Dermis microvascular lymphatic vessel endothelial cell (primary cell): ENCODE data around the gene RAB5A. TPM values are rescaled to one million over a fixed set of nuclear protein-coding genes. Genes with fewer than 3 reads are reported as not detected.
"Not testable (repeated sequence)": the region's sequence is repeated elsewhere in the genome, so short reads cannot be mapped to it uniquely, and the experiment has no call there.

Experiments
- DNase-seq, 2 donors: peaks; one replicate each; pipeline versions ENCODE4 v3.0.0 to v3.0.0-alpha.2; 2010; ENCODE audit warnings: low read depth in 2 of 2
- total RNA-seq: library from RNA; depleted of rRNA; stranded (reverse); fragments of >200 nt; gene quantifications from 2 replicates; pipeline ENCODE4 v1.2.1, GENCODE V29; 2014

The RAB5A gene
- total RNA-seq, 1 donor from 2014 or later = 62.4 TPM

DNA sequence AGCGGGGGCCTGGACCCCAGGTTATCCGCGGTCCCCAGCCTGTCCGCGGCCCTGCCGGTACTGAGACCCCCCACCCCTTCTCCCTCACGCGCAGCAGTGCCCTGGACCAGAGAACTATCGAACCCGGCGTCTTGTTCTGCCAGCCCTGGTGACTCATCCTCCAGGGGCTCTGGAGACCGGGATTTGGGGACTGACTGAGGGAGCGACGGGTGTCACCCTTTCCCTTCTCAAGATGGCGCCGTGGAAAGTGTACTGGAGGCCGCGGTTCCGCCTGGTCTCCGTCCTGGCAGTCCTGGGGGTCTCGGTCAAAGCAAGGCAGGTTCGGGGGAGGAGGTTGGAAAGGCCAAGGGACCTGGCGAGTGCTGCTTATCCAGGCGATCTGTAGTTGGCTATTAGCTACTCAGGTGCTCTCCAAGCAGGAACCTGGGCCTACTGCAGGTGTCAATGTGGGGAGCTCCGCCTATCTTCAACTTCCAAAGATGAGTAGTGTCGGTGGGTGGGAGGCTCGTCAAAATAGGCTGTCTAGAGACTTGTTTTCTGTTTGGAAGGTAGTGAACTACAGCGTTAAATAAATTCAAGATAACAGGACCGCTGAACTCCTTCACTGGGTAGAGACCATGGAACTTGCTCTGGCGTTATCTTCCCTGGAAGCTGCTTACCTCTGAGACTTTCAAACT lies 790 bp downstream of the RAB5A start:
- DNase-seq = peak; percentile 21 to 51

DNA sequence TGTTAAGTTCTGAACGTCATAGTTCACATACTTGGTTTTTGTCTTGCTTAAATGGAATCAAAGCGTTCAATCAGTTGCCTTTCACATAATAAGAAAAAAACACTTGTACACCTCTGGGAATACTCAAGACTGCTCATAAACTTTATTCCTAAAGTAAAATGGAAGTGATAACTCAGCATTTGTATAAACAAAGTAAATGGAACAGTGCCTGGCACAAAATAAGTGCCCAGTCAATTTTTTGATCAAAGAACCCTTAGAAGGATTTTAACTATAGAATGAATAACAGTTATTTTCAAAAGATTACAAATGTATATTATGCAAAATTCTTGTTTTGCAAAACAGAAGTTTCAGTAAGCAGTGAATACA lies 1.3 kb downstream of the RAB5A start:
- DNase-seq = no peak

DNA sequence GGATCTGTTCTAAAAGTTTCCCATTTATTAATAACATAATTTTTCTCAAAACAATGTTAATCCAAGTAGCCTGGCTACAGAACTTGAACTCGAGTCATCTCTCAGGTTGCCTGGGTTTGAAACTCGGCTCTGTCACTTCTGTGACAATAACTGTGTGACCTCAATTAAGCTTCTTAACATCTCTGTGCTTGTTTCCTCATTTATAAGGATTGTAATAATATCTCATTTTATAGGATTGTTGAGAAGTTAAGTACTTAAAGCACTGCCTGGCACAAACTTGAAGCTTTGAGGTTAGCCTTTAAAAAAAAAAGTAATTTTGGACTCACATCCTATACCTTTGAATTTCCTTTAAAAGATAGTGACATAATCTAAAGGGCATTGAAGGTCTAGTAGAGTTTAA lies 3.4 kb downstream of the RAB5A start:
- no peak for DNase-seq

DNA sequence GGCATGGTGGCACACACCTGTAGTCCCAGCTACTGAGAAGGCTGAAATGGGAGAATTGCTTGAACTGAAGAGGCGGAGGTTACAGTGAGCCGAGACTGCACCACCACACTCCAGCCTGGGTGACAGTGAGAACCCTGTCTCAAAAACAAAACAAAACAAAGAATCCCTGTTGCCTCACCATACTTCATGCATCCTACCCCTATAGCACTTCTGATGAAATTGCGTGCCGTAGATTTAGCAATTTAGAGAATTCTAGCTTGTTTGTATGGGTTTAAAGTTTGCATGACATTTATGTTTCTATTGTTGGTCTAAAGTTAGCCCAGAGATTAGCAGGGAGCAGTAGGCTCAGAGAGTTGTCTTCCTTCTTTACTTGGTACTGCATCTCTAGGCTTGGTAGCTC lies 7.8 kb downstream of the RAB5A start:
- no peak for DNase-seq

DNA sequence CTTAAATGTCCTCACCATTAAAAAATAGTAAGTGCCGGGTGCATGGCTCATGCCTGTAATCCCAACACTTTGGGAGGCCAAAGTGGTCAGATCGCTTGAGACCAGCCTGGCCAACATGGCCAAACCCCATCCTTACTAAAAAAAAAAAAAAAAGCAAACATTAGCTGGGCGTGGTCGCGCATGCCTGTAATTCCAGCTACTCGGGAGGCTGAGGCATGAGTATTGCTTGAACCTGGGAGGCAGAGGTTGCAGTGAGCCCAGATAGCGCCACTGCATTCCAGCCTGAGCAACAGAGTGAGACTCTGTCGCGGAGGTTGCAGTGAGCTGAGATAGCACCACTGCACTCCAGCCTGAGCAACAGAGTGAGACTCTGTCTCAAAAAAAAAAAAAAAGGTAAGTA lies 10.5 kb downstream of the RAB5A start:
- not testable (repeated sequence) for DNase-seq

DNA sequence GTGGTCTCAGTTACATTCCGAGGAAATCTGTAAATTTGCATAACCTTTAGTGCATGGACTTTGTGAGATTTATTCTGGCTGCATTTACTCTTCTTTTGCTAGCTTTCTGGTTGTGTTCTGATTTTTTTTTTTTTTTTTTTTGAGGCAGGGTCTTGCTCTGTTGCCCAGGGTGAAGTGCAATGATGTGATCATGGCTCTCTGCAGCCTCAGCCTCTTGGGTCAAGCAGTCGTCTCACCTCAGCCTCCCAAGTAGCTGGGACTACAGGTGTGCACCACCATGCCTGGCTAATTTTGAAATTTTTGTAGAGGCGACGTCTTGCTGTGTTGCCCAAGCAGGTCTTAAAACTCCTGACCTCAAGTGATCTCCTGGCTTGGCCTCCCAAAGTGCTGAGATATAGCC lies 12.6 kb downstream of the RAB5A start:
- no peak for DNase-seq

DNA sequence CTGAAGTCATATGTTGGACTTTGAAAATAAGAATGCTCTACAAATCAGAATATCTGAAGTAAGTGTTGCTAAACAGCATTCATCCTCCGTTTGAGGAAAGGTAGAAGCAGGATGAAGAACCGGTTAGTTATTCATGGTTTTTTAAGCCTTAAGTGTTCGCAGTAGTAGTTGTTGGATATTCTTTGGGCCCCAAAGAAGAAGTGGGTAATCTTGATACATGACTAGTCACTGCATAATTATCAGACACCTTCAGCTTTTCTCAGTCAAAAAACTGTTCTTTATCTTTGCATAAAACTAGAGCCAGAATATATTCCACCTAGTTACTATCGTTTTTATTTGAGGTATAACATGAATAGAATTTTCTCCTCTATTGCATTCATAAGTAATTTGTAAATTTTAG lies 13.8 kb downstream of the RAB5A start:
- no peak for DNase-seq

DNA sequence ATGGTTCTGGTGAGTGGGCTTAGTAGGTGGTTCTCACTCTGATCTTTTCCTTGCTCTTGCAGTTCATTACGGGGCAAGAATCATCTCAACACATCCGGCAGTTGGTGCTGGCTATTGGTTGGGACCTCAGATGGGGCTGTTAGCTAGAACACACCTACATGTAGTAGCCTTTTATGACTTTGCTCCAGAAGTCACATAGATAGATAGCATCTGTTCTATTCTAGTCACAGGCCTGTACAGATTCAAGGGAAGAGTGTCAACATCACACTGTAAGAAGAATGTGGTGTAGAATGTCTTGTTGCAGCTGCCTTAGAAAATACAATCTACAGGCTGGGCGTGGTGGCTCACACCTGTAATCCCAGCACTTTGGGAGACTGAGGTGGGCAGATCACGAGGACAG lies 15.1 kb downstream of the RAB5A start:
- DNase-seq = no peak

DNA sequence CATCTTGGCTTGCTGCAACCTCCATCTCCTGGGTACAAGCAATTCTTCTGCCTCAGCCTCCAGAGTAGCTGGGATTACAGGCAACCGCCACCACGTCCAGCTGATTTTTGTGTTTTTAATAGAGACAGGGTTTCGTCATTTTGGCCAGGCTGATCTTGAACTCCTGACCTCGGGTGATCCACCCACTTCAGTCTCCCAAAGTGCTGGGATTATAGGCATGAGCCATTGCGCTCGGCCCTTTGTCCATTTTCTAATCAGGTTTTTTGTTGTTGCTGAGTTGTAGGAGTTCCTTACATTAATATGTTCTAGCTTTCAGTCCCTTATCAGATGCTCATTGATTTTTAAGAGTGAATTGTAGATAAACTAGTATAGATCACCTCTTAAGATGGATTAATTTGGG lies 20.3 kb downstream of the RAB5A start:
- DNase-seq = no peak

DNA sequence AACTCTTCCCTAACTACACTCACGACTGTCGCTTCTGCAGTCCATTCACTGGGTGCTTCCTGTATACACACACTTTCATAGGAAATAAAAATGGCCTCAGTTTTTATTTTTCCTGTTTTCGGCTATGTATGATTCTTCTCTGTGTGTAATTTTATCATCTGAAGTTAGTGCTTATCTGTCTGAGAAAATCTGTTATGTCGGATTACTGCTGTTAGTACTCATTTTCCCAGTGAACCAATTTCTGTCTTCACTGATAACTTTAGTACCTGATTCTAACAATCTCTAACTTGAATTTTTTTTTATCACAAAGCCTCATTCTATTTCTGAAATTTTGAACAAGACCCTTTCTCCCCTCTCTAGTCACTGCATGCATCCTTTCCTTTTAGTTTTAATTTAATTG lies 20.9 kb downstream of the RAB5A start:
- peak in 1 of 2 donors; percentile 15 for DNase-seq

DNA sequence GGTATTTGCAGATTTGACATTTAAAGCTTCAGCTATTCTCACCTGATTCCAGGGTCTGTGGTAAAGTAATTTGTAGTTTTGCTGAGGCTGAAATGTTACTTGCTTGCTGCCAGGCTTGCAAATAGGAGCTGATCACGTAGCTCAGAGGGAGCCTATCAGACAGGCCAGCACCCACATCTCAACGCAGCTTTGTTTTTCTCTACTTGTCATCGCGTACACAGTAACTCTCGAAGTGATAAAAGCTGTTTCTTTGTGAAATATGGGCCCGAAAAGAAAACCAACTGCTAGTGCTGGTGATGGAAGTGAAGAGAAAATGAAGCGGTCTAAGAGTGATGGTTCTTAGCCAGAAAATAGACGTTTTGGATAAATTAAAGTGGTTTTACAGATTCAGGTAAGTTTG lies 23.4 kb downstream of the RAB5A start:
- DNase-seq = no peak

DNA sequence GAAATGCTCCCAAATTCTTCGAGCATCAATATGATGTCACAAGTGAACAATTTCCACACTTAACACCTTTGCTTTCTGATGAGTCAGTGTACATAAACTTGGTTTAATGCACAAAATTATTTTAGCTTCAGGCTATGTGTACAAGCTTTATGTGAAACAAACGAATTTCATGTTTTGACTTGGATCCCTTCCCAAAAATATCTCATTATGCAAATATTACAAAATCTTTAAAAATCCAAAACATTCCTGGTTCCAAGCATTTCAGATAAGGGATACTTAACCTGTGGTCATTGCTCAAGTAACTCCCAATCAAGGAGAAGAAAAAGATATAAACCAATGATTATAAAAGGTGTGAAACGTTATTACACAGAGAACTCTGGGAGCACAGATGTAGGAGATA lies 25.2 kb downstream of the RAB5A start:
- no peak for DNase-seq

DNA sequence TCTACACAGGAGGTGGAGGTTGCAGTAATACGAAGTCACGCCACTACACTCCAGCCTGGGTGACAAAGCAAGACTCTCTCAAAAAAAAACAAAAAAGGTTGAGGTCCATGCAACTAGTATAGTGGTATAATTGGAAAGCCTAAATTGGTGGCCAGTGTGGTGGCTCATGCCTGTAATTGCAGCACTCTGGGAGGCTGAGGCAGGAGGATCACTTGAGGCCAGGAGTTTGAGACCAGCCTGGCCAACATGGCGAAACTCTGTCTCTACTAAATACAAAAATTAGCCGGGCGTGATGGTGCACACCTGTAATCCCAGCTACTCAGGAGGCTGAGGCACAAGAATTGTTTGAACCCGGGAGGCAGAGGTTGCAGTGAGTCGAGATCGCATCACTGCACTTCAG lies 42.0 kb downstream of the RAB5A start:
- DNase-seq = not testable (repeated sequence)

DNA sequence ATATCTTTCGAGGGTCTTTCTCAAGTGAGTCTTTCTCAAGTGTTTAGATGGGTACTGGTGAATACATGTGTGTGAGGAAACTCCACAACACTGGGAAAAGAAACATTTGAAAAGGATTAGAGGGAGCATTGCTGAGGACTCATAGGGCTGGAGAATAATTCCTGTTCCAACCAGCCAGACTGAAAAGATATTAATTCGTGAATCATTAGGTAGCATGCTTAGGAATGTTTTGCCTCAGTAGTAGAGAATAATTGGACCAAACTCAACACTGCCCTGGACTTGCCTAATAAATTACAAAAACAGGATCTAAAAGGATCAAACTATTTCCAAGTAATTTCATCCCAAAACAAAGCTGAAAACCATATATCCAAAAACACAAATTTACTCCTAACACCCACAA lies 47.9 kb downstream of the RAB5A start:
- DNase-seq = no peak

DNA sequence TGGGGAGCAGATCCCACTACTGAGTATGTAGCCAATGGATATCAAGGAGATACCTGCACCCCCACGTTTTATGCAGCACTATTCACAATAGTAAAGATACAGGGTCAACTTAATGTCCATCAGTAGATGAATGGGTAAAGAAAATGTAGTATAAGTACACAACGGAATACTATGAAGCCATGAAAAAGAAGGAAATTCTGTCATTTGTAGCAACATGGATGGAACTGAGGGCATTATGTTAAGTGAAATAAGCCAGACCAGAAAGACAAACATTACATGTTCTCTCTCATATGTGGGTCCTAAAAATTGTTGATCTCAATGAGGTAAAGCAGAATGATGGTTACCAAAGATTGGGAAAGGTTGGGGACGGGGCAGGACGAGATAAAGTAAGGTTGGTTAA lies 50.6 kb downstream of the RAB5A start:
- no peak for DNase-seq

DNA sequence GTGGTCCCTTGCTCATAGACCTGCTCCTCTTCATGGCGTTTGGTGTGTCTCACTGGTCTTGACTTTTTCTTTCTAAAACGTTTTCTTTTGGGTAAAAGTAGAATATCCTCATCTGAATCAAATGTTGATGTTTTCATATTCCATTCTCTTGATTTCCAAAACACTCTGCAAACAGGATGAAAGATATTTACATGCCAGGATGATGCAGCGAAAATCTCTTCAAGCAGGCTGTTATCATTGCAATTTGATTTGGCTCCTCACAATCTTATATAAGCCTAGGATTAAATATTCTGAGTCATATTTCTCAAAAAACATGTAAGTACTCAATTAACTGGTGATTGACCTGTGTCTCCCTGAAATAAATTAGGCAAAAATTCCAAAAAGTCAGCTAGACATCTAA lies 55.0 kb downstream of the RAB5A start:
- no peak for DNase-seq

DNA sequence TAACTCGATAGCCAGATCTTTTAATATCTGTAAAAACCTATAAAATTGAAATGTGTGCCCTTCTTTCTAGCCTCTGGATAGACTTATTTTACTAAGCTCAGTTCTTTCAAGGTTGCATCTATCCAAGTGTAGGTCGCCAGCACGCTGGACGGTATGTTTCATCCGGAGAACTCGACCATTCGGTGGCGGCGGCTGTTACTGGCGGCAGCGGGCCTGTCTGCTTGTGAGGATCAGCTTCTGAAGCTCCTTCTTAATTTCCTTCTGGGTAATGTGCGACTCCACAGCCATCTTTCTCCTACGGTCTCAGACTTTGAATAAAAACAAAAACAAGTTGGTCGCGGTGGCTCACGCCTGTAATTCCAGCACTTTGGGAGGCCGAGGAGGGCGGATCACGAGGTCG lies 61.1 kb downstream of the RAB5A start:
- DNase-seq = no peak

DNA sequence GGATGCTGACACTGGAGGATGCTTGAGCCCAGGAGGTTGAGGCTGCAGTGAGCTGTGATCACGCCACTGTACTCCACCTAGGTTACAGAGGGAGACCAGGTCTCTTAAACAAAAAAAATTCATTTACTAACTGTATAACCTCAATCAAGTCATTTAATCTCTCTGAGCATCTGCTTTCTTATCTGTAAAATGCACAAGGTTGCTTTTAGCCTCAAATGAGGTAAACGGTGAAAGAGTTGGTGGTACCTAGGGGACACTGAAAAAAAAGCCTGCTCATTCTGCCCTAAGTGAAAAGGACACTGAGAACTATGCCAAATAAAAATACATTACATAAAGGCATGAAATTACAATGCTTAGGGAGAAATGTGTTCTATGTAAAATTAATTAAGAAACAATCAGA lies 61.7 kb downstream of the RAB5A start:
- no peak for DNase-seq

DNA sequence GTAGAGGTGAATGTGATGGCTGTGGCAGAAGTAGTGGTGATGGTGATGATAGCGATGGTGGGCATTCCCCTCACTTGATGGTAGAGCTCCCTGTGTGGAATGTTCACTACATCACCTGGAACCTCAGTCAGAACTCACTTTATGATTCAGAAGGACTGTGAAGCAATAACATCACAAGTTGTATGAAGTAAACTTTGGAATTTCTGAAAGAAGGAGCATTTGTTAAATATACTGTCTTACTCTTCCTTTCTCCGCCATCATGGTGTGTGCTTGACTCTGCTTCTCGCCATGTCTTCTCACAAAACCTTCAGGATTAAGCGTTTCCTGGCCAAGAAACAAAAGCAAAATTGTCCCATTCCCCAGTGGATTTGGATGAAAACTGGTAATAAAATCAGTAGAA lies 65.3 kb downstream of the RAB5A start, which contains the start of gene PP2D1:
Gene PP2D1 (minus strand): TSS at position 101 of the 400 bp plus-strand sequence. CDS start 192 bp downstream, outside the sequence.
- DNase-seq = no peak

DNA sequence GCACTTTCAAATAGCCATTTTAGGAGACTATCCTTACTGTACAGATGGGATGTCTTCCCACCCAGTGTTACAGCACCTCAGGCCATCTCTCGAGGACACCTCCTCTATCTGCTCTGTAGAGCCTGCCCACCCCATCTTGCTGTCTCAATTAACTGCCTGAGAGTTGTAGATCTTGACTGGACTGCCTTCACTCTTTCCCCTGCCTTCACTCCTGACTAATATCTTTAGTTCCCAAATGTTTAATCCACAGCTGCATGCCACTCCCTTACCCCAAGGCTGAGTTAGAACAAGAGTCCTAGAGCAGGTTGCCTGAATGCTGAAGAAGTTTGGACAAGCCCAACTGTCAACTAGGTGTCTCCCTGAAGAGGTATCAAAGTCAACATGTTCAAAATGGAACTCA lies 66.5 kb downstream of the RAB5A start:
- no peak for DNase-seq

DNA sequence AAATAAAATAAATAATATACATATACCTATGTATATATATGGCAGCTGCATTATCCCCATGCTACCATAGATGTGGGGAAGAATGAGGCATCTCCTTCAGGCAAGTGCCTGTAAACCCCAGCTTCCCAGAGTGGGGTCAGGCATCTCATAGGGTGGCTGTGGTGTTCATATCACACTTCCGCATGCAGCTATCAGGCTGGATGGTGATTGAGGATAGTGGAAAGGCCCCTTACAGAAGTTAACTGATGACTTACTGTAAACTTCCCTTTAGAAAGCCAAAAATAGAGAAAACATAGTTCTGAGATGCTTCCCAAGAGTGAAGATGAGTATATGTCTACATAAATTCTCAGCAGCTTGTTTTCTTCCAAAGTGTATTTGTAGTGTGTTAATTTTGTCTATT lies 68.6 kb downstream of the RAB5A start:
- DNase-seq = no peak

DNA sequence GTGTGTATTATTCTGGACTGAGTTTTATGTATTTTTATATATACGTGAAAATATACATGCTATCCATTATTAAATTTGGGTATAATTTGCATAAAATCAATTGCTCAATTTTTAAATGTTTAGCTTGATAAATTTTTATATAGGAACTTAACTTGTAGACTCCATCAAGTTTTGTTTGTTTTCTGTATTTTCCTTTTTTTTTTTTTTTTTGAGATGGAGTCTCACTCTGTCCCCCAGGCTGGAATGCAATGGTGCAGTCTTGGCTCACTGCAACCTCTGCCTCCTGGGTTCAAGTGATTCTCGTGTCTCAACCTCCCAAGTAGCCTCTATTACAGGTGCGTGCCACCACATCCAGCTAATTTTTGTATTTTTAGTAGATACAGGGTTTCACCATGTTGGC lies 69.2 kb downstream of the RAB5A start:
- DNase-seq = not testable (repeated sequence)

DNA sequence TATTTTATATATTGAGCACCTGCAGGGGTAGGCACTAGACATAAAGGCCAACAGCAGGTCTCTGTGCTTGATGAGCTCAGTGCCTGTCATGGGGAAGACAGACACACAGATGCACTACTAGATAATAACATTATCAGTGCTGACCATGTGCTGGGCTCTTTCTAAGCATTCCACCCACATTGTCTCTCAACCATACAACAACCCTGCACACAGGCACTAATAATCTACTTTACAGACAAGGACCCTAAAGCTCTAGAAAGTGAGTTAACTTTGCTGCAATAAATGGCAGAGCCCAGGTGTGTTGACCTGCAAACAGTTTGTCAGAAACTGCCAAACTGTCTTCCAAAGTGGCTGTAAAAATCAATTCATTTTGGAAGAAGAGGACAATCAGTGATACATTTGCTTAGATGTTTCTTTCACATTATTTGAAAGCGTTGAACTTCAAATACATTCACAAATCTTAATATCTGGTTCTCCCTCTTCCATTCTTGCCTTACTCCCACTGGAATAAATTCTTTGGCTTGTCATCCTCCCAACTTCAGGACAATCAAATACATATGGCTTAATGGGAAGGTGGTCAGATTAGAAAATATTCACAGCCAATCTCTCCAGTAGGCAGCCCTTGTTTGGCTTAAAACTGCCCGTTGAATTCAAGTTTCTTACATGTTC lies 76.2 kb downstream of the RAB5A start:
- peak in 1 of 2 donors; percentile 47 for DNase-seq
